PFSK-1 (cell line): Measurements from ENCODE around the gene ARHGEF3.

Source experiments
- POLR2AphosphoS5 ChIP-seq: IDR thresholded peaks from 2 replicates; pipeline ENCODE4 v1.6.1; 2012; ENCODE audit warnings: low read depth, mild to moderate bottlenecking, control low read depth, low read length, moderate library complexity
- TF ChIP-seq, protein P1 (sequence below), 2 experiments: IDR thresholded peaks; 2 replicates each; pipeline versions ENCODE4 v1.6.1 to v1.8.0; 2011 to 2012; ENCODE audit warnings: low read depth in 2 of 2, low read length in 2 of 2, control low read depth in 1 of 2, inconsistent platforms in 1 of 2, mild to moderate bottlenecking in 1 of 2, moderate library complexity in 1 of 2; ENCODE audit not compliant: insufficient read depth in 1 of 2

DNA sequence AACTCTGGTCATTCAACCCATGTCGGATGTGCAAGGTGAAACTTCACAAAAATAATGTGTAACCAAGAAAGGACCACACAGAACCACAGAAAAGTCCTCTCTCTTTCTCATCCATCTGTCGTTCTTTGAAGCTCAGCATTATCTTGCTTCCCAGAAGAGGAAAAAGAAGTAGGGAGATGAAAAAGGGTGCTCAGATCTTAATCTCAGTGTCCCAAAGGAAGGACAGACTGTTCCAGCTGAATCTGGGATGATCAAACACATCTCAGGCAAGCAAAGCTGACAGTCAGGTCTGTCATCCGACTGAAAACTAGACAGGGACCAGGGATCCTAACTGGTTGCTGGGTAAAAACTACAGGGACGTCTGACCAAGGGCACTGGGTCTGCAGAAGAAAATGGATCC lies 16.2 kb downstream of the ARHGEF3 start:
- TF ChIP-seq, protein P1, sequence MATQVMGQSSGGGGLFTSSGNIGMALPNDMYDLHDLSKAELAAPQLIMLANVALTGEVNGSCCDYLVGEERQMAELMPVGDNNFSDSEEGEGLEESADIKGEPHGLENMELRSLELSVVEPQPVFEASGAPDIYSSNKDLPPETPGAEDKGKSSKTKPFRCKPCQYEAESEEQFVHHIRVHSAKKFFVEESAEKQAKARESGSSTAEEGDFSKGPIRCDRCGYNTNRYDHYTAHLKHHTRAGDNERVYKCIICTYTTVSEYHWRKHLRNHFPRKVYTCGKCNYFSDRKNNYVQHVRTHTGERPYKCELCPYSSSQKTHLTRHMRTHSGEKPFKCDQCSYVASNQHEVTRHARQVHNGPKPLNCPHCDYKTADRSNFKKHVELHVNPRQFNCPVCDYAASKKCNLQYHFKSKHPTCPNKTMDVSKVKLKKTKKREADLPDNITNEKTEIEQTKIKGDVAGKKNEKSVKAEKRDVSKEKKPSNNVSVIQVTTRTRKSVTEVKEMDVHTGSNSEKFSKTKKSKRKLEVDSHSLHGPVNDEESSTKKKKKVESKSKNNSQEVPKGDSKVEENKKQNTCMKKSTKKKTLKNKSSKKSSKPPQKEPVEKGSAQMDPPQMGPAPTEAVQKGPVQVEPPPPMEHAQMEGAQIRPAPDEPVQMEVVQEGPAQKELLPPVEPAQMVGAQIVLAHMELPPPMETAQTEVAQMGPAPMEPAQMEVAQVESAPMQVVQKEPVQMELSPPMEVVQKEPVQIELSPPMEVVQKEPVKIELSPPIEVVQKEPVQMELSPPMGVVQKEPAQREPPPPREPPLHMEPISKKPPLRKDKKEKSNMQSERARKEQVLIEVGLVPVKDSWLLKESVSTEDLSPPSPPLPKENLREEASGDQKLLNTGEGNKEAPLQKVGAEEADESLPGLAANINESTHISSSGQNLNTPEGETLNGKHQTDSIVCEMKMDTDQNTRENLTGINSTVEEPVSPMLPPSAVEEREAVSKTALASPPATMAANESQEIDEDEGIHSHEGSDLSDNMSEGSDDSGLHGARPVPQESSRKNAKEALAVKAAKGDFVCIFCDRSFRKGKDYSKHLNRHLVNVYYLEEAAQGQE (IDR thresholded peaks at IDR 0.05; ENCODE audit: insufficient read depth in 1 of 2, low read depth in 2 of 2, low read length in 2 of 2): no peak
- no peak for TF ChIP-seq POLR2AphosphoS5
